Stimulated activated CD4-positive, alpha-beta T cell treated with anti-CD3 and anti-CD28 coated beads, Interleukin-2, amount 100 ng/mL, for 24 hours (primary cell): Measurements from ENCODE around the gene GGCT.

Experiments
- DNase-seq, 2 donors: peaks; one replicate each; pipeline ENCODE4 v3.0.0-alpha.2; 2020

Gene GGCT

GRCh38 chr7:30476459-30477145, 28.0 kb downstream of the GGCT start:
- DNase-seq = no peak

DNA sequence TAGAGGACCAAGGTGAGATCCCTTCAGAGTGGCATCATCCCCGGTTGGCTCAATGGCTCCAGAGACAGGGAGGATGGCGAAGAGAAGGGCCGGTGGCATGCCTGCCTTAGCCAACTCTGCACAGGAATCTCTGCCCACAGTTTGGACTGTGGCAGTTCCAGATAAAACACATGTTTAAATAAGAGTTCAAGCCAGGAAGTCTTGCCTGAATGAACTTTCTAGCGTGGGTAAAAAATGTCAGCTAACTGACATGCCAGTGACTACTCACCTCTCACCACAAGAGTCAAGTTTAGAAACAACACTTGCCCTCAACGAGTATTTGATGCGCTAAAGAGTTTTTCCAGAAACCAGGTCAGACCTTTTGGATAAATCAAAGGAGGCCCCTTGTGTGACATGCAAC, 29.0 kb downstream of the GGCT start:
- no peak for DNase-seq

DNA sequence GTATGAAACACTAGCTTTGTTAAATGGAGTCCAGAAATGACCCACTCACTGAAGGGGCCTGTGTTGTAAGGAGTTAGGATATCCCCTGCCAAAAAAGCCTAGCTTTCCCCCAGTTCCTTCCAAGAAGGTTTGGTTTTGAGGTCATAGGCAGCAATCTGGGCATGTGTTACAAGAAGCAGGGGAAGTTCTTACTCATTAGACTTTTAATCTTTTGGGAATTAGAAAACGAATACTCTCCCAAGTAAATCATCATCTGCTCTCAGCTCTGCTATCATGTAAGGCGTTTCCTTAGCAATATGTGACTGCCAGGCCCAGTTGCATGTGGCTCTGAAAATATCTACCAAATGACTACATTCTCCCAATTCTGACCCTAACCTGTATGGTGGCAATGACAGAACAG, 29.7 kb downstream of the GGCT start:
- no peak for DNase-seq

DNA sequence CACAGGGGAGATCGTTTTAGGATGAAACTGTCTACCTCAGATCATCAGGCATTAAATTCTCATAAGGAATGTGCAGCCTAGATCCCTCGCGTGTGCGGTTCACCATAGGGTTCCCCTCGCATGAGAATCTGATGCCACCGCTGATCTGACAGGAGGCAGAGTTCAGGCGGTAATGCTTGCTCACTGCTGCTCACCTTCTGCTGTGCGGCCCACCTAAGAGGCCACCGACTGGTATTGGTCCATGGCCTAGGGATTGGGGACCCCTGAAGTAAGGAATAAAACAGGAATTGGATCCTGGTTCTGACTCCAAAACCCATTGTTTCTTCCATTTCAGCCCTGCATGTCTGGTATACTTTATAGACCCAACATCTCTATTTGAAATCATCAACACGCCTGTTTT, 30.1 kb downstream of the GGCT start:
- no peak for DNase-seq

DNA sequence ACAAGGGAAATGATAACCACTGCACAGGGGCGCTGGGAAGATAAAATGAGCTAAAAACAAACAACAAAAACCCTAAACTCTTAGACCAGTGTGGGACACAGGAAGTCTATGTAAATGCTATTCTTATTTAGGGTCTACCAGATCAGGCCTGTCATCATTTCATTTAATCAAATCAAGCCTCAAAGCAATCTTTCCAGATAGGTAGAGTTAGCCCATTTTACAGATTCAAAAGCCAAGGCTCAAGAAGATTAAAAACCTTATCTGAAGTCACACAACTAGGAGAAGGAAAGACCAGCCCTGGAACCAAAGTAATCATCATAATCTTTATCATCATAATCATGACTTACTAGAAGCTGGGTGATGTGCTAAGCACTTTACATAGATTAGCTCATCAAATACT, 30.7 kb downstream of the GGCT start:
- DNase-seq = no peak

DNA sequence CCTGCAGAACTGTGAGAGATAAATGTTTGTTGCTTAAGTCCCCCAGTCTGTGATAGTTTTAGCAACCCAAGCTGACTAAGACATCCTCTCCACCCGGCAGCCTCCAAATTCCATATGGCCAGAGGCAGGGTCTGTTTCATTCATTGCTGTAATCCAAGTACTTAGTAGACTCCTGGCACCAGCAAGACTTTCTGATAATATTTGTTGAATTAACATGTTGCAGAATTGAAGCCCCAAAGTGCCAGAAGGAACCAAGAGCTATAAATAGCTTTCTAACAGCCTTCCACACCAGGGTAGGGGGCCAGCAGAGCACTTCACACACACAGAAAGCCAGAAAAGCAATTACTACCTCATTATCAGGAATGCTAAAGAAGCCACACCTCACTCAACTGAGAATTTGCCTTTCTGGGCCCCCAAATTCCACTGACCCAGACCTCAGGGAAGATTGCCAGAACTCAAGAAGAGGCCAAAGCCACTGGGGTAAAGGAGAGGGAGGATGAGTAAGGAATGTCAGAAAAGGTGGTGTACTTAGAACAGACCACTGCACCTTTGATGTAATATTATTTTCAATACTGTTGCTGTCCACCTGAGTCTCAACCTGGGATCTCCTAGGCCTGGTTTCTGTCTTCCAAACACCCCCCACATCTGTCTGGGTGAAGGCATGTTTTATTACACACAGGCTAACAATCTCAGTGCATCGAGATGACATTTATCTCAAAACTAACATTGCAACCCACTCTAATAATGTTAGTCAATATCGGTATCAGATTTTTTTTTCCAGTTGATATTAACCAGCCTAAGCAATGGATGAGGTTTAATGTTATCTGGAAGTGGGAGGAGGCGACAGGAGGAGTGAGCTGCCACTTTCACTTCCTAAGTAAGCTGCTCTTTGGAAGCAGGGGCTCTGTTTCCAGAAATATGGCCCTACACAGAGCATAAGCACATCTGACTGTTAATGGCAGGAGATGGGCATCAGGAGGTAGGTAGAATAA, 31.5 kb downstream of the GGCT start:
- no peak for DNase-seq

GRCh38 chr7:30472081-30472783, 32.4 kb downstream of the GGCT start:
- no peak for DNase-seq

DNA sequence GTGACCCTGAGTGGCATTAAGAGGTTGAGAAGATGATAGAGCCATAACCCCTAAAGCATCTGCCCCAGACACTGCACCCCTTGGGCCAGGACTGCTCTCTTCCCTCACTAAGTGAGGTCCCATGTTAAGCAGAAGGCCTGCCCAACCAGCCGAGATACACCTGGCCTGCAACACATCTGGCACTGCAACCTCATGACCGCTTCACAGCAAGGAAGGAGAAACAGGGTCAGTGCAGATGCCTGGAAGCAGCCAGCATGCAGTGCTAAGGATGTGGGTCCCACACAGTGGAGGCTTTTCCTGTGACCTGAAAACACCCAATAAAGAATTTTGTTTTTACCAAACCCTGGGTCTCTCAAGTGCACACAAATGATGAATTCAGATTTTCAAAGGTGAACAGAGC, 33.4 kb downstream of the GGCT start:
- no peak for DNase-seq

GRCh38 chr7:30470771-30471170, 33.9 kb downstream of the GGCT start:
- no peak for DNase-seq

DNA sequence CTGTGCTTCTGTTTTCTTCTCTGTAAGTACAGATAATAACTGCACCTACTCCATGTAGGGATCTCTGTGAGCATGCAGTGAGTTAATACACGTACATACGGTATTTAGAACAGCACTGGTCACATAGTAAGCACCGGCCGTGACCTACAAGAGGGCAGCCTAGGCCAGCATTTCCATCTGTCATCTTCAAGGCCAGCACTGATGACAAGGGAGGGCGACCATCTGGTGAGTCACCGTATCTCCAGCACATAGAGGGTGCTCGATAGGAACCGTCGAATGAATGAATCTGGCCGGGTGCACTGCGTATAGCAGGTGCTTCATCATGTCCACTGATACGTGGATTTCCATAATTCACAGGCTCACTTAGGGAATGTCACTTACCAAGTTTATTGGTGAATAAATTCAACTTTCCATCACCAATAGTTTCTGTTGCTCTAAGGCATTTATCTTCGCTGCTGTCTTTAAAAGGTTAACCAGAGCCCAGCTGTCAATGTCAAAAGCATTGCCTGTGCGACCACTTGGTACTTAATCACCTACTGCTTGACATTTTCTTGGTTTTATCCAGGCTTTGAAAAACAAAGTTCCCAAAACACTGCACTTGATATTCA, 34.4 kb downstream of the GGCT start:
- no peak for DNase-seq

DNA sequence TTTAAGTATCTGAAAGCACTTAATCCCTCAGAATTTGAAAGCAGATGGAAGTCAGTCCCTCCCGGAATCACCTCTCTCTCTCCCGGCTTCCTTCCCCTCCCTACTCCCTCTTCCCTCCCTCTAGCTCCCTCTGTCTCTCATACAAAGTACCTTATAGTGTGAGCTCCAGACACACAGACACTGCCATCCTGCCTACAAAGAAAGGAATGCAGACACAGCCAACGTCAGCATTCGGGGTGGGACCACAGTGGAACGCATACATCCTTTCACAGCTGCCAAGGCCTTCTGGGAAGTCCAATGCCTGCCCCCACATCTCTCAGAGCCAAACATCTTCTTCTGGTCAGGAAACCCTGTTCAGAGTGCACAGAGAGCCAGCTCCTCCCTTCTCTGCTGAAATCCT, 35.3 kb downstream of the GGCT start:
- DNase-seq = no peak

- DNase-seq = no peak
Observed at GRCh38 chr7:30468791-30469190, 35.8 kb downstream of the GGCT start.

DNA sequence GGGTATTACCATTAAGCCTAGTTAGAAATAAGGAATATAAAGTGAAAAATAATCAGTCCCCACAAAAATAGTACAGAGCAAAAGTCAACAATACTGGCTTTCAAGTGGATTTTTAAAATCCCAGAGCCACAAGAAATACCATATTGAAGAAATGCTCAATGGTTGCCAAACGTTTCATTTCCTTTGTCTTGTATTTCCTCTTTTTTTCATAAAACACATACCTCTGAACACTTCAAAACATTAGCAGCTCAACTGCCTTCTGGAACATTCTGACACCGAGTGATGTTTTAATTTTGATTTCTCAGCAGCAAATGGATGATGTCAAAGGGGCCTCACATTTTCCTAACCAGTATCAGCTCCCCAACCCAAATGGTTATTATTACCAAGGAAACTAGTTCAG, 36.6 kb downstream of the GGCT start:
- DNase-seq = no peak

DNA sequence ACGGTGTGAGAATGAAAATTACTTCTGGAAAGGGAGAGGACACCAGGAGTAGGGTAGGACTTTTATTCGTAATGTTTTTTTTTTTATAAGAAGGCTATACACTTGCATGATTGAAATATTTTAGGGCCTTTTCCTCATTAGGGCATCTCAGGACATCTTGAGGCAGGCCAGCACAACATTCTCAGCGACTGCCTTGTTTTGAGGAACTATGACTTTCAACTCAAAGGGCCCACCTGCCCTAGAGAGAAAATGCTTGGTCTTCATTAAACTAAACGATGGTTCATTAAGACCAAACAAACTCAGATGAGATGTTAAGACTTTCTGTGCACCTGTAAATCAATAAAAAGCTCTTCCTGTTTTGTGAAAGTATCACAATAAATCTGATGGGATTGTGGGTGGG, 37.4 kb downstream of the GGCT start:
- no peak for DNase-seq

DNA sequence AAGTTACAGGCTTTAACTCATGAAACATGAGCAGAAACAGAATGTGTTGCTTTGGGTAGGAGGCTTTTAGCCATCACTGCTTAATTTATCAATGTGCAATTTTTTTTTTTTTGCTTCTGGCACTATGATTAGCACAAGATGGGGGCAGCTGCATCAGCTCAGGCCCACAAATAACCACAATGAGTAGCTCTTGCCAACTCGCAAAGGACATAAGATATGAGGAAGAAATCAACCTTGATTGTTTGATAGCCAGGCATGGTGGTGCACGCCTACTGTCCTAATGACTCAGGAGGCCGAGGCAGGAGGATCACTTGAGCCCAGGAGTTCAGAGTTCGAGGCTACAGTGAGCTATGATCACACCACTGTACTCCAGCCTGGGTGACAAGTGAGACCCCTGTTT, 38.4 kb downstream of the GGCT start:
- no peak for DNase-seq

DNA sequence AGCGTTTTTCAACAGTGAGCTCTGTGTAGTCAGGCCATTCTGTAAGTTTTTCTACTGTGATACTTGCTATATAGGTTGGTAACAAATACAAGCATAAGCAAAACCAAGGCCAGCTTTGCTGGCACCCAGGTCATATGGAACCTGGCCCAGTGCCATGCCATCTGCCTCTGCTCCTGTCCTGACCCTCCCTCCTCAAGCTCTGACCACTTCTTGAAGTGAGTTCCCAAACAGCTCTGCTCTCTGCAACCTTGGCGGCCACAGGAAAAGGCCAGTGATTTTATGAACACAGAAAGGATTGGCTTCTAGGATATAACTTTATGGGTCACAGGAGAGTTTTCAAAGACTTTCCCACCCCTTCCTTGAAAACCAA, 38.8 kb downstream of the GGCT start:
- no peak for DNase-seq

GRCh38 chr7:30465046-30465810, 39.4 kb downstream of the GGCT start:
- no peak for DNase-seq

DNA sequence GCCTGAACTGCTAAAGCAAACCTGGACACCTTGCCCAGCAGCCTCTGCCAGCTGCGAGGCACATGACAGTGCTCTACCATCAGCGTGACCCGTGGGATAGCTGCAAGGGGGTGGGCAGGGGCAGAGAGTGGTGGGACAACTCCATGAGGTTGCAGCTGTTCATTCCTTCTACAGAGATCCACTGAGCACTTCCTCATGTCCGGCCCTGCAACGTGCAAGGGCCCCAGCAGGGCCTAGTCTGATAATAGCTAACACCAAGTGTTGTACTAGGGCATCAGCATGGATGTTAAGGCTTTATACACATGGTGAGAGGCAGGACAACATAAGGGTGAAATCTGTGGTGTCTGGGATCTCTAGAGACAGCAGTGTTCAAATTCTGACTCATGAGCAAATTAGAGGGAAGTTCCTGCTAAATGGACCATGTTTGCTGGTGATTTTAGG, 40.4 kb downstream of the GGCT start:
- DNase-seq = no peak

DNA sequence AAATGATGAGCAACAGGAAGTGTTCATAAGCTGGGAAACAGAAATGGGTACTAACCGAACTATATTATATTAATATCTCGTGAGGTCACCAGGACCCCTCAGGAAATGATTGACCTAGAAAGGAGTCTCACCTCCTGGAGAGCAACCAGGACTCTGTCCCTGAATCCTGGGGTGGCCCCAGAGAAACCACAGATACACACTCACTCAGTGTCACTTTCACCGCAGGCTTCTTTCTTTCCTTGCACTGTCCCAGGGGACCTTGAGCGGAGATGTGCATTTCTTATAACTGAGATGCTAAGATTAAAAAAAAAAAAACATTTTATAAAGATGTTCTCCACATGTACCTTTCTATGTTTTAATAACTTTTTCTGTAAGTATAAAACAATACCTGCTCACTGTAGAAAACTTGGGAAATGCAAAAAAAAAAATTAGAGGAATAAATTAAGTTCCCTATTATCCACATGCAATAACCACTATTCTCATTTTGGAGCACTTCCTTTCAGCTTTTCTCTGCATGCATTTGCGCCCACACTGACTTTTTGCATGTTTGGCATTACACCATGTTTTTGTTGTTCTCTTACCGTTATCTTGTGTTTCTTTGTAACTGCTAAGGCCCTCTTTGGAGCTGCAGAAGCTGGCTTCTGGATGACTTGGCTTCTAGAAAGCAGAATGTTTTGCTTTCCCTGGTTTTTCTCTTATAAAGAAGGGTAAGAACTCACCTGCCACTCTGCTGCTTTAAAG, 41.1 kb downstream of the GGCT start:
- DNase-seq = no peak

DNA sequence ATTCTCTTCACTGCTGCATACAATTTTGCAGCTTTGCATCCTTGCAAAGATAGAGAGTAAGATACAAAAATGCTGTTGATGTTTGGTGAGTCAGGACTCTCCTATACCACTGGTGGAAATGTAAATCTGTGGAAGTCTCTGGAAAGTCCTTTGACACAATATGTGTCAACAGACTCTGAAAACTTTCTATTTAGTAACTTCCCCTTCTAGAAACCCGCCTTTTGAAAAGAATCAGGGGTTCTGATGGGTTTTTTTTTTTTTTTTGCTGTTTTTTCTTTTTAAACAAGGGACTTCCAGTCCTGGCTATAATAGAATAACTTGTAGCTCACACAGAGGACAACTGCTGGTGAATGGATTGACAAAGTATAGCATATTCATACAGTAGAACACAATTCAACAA, 42.5 kb downstream of the GGCT start:
- no peak for DNase-seq

- DNase-seq = no peak
Observed at GRCh38 chr7:30460246-30460633, 44.4 kb downstream of the GGCT start.
